Smooth muscle cell (in vitro differentiated cells): ENCODE results near the gene ABCF1. TPM values are rescaled to one million over a fixed set of nuclear protein-coding genes. Genes with fewer than 3 reads are reported as not detected.

Experiments
- DNase-seq: peaks from one replicate; lab custom pipeline; 2025; ENCODE audit not compliant: unreplicated experiment; lab: John Stamatoyannopoulos, UW
- H2AFZ ChIP-seq: fragments of 200-600 bp; sonication (generic); 2 replicates; pipeline ENCODE4 v1.6.0; 2016; ENCODE audit warnings: antibody characterized with exemption, low read depth, mild to moderate bottlenecking
- H3F3A ChIP-seq: fragments of 200-600 bp; sonication (generic); 2 replicates; pipeline ENCODE4 v1.6.0; 2017; ENCODE audit warnings: antibody characterized with exemption, low read depth
- H3K27ac ChIP-seq: fragments of 200-600 bp; sonication (generic); 2 replicates; pipeline ENCODE4 v1.5.1; 2016; ENCODE audit warnings: low read depth, mild to moderate bottlenecking
- H3K27me3 ChIP-seq: fragments of 200-600 bp; sonication (generic); 2 replicates; pipeline ENCODE4 v1.6.1; 2016; ENCODE audit warnings: low read depth, mild to moderate bottlenecking
- H3K36me3 ChIP-seq: fragments of 200-600 bp; sonication (generic); 2 replicates; pipeline ENCODE4 v1.5.1; 2016; ENCODE audit warnings: low read depth
- H3K4me1 ChIP-seq: fragments of 200-600 bp; sonication (generic); 2 replicates; pipeline ENCODE4 v1.5.1; 2016; ENCODE audit warnings: low read depth
- H3K4me2 ChIP-seq: fragments of 200-600 bp; sonication (generic); 2 replicates; pipeline ENCODE4 v1.6.0; 2016; ENCODE audit warnings: mild to moderate bottlenecking
- H3K4me3 ChIP-seq: fragments of 200-600 bp; sonication (generic); 2 replicates; pipeline ENCODE4 v1.5.1; 2016; ENCODE audit warnings: mild to moderate bottlenecking
- H3K79me2 ChIP-seq: fragments of 200-600 bp; sonication (generic); 2 replicates; pipeline ENCODE4 v1.6.0; 2016; ENCODE audit warnings: low read depth, mild to moderate bottlenecking
- H3K9ac ChIP-seq: fragments of 200-600 bp; sonication (generic); 2 replicates; pipeline ENCODE4 v1.6.0; 2016; ENCODE audit warnings: low read depth
- H3K9me3 ChIP-seq: fragments of 200-600 bp; sonication (generic); replicated peaks from 2 replicates; pipeline ENCODE4 v1.5.1; 2016; ENCODE audit warnings: low read depth
- H4K20me1 ChIP-seq: fragments of 200-600 bp; sonication (generic); 2 replicates; pipeline ENCODE4 v1.6.0; 2016; ENCODE audit warnings: low read depth
- CTCF ChIP-seq: fragments of 200-600 bp; sonication (generic); IDR thresholded peaks from 2 replicates; pipeline ENCODE4 v1.5.1; 2017; ENCODE audit warnings: borderline replicate concordance, mild to moderate bottlenecking, antibody characterized with exemption; ENCODE audit not compliant: insufficient read depth, poor library complexity, severe bottlenecking
- WGBS: methylation state at CpG from one replicate; pipeline ENCODE4 v1.1.7; 2016; ENCODE audit warnings: low lambda C conversion rate; 5-methylcytosine and 5-hydroxymethylcytosine counted together
- polyA plus RNA-seq: library from polyadenylated mRNA; unstranded; fragments of >200 nt; fragmentation: Nextera tagmentation; extraction: Ambion mirVana; gene quantifications from 2 replicates; pipeline ENCODE4 v1.2.1, GENCODE V29; 2016
- total RNA-seq: library from RNA; depleted of rRNA; stranded (reverse); fragments of >200 nt; gene quantifications from 2 replicates; pipeline ENCODE4 v1.2.3, GENCODE V29; 2014

ABCF1 gene
- total and polyA plus RNA-seq, 2 experiments from 2014 or later = 34.7 to 39.1 TPM

- Histone ChIP-seq H2AFZ (no peak overlapping the region), H3K79me2 (no peaks in the 10 kb centered on the region), H3K27me3 (no peaks in the 10 kb centered on the region), H3K9ac (no peak overlapping the region), H3K4me1 (no peaks in the 10 kb centered on the region), H4K20me1 (peaks cover 61% of the 10 kb centered on the region), H3K27ac (no peak overlapping the region), H3K4me2 (no peak overlapping the region), H3K4me3 (no peak overlapping the region), H3K9me3 (no peaks in the 10 kb centered on the region), H3F3A (peaks cover 41% of the 10 kb centered on the region), H3K36me3 (peaks cover 29% of the 10 kb centered on the region)
- over 99% methylated on average over 10 of the region's 10 CpGs for WGBS
- DNase-seq = no peak
- no peak for TF ChIP-seq CTCF
Measured at GRCh38 chr6:30600451-30600961, 29.3 kb downstream of the ABCF1 start.

- Histone ChIP-seq H3F3A (peaks cover 47% of the 10 kb centered on the region), H3K27me3 (no peaks in the 10 kb centered on the region), H3K36me3 (peaks cover 29% of the 10 kb centered on the region), H3K9ac (no peak overlapping the region), H4K20me1 (peaks cover 69% of the 10 kb centered on the region), H3K4me2 (no peak overlapping the region), H3K27ac (no peak overlapping the region), H2AFZ (no peak overlapping the region), H3K4me3 (no peak overlapping the region), H3K4me1 (no peaks in the 10 kb centered on the region), H3K79me2 (peaks cover 2% of the 10 kb centered on the region), H3K9me3 (no peaks in the 10 kb centered on the region)
- WGBS = 94% methylated on average over 6 of the region's 6 CpGs
- no peak for DNase-seq
- no peak for TF ChIP-seq CTCF
Measured at GRCh38 chr6:30601436-30601814, 30.2 kb downstream of the ABCF1 start.

- no peak for DNase-seq
- Histone ChIP-seq H3F3A (peaks cover 53% of the 10 kb centered on the region), H3K79me2 (peaks cover 8% of the 10 kb centered on the region), H4K20me1 (peaks cover 75% of the 10 kb centered on the region), H3K27me3 (no peaks in the 10 kb centered on the region), H3K4me3 (no peak overlapping the region), H3K4me2 (no peak overlapping the region), H2AFZ (no peak overlapping the region), H3K27ac (no peak overlapping the region), H3K9me3 (no peaks in the 10 kb centered on the region), H3K9ac (no peak overlapping the region), H3K36me3 (peaks cover 35% of the 10 kb centered on the region), H3K4me1 (no peaks in the 10 kb centered on the region)
- no peak for TF ChIP-seq CTCF
- 99% methylated on average over 36 of the region's 39 CpGs for WGBS
Measured at GRCh38 chr6:30601815-30602641, 30.8 kb downstream of the ABCF1 start.

- peaks cover 94% of the 10 kb centered on the region for H4K20me1 ChIP-seq
- H3K4me3 ChIP-seq = no peak overlapping the region
- 98% methylated on average over 13 of the region's 13 CpGs for WGBS
- peaks cover 54% of the 10 kb centered on the region for H3F3A ChIP-seq
- DNase-seq = no peak
- H3K79me2 ChIP-seq = peaks cover 15% of the 10 kb centered on the region
- H3K4me1 ChIP-seq = no peaks in the 10 kb centered on the region
- H3K36me3 ChIP-seq = peaks cover 39% of the 10 kb centered on the region
- no peak overlapping the region for H3K4me2 ChIP-seq
- H3K9me3 ChIP-seq = no peaks in the 10 kb centered on the region
- no peak overlapping the region for H3K27ac ChIP-seq
- TF ChIP-seq CTCF = no peak
- H3K27me3 ChIP-seq = no peaks in the 10 kb centered on the region
- H2AFZ ChIP-seq = no peak overlapping the region
- no peak overlapping the region for H3K9ac ChIP-seq
Measured at GRCh38 chr6:30603961-30604360, 32.7 kb downstream of the ABCF1 start.
